Measurements from ENCODE around the gene UBR4.

UBR4 gene

DNA sequence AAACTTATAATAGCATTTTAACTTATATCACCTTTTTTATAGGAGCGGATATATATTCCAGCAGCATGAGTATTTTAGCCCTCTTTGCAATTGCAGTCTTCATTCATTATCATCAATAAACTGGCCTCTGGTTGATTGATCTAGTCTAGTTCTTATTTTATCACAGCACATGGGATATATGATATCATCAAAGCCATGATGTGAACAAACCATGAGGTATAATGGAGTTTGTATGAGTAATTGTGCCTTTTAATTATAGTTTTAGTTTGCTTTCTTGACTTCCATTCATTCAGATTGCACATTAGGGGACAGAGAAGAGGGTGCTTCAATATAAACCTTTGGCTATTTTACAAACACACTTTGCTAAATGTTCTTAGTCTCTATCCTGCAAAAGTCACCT lies 3.5 kb upstream of the UBR4 start:
- no peak for DNase-seq (ENCODE audit: insufficient read length)
- no peak for TF ChIP-seq TAF1 (IDR thresholded peaks at IDR 0.05; ENCODE audit: borderline replicate concordance, low read depth, low read length)
- TF ChIP-seq POLR2A (IDR thresholded peaks at IDR 0.05; ENCODE audit: low read depth, low read length): no peak
- TF ChIP-seq POLR2AphosphoS5 (IDR thresholded peaks at IDR 0.05; ENCODE audit: low read depth, low read length): no peak
- FAIRE-seq: no peak

DNA sequence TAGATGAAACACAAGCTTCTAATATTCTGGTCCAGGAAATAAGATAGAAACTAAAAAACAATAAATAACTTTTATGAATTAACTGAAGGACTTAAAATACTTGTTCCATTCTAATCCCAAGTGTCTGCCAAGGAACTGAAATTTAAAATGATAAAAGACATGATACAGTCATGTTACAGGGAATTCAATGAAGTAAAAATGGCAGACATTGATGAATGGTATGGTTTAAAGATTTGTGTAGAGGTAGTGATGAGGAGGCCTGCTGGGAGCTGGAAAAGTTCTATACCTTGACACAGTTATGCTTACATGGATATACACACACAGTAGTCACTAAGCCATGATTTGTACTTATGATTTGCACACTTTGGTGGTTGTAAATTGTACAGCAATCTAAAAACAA lies 2.1 kb upstream of the UBR4 start:
- no peak for DNase-seq (ENCODE audit: insufficient read length)
- TF ChIP-seq POLR2AphosphoS5 (IDR thresholded peaks at IDR 0.05; ENCODE audit: low read depth, low read length): no peak
- no peak for TF ChIP-seq POLR2A (IDR thresholded peaks at IDR 0.05; ENCODE audit: low read depth, low read length)
- no peak for TF ChIP-seq TAF1 (IDR thresholded peaks at IDR 0.05; ENCODE audit: borderline replicate concordance, low read depth, low read length)
- FAIRE-seq: no peak

DNA sequence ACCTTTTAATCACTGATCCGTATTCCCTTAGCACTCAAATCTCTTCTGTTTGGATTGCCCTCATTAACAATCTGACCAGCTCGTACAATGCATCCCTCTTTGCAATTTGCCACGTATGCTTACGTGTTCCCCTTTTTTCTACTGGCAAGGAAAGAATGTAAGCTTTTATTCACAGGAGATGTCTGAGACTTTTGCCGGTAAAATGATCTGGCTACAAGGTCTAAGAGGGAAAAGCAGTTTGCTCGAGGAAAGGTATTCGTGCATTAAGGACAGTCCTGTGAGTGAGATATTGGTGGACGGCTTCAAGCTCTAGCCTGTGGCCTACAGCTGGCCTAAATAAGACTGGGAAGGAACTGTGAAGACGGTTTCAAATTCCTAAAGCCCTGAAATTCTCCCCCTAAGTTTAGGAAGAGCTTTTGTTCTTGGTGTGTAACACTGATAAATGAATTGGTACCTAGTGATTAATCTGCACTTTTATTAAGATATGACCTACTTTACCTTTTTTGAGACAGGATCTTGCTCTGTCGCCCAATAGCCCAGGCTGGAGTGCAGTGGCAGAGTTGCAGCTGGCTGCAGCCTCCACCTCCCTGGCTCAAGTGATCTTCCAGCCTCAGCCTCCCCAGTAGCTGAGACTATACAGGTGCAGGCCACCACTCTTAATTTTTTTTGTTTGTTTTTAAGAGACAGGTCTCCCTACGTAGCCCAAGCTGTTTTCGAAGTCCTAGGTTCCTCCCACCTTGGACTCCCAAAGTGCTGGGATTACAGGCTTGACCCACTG lies 895 bp upstream of the UBR4 start:
- FAIRE-seq: peak; percentile 58
- TF ChIP-seq POLR2AphosphoS5 (IDR thresholded peaks at IDR 0.05; ENCODE audit: low read depth, low read length): no peak
- no peak for TF ChIP-seq TAF1 (IDR thresholded peaks at IDR 0.05; ENCODE audit: borderline replicate concordance, low read depth, low read length)
- TF ChIP-seq POLR2A (IDR thresholded peaks at IDR 0.05; ENCODE audit: low read depth, low read length): no peak
- DNase-seq (ENCODE audit: insufficient read length): no peak

DNA sequence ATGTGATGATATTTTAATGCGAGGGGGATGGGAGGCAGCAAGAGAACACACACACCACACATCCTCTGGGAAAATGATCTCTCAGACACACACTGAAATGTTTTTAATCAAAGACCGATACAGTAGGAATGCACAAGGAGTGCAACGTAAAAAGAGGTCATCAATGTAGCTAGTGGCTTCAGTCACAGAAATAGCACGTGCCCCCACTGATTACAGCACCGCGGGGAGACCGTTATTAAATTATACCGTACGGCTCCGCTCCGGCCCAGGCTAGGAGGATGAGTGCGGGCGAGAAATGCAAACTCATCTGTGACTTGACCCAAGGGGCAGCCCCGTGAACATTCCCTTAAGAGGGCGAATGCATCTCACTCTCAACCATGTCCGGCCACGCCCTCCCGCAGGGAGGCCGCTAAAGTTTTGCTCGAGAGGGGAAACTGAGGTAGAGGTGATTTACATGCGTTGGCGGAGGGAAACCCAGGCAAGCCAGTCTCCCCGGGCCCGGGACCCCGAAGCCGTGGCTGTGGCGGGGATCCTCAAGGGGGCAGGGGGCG lies 552 bp downstream of the UBR4 start:
- TF ChIP-seq TAF1 (IDR thresholded peaks at IDR 0.05; ENCODE audit: borderline replicate concordance, low read depth, low read length) (no peak; the same call in 1 of the 2 replicates), POLR2A (IDR thresholded peaks at IDR 0.05; ENCODE audit: low read depth, low read length) (no peak), POLR2AphosphoS5 (IDR thresholded peaks at IDR 0.05; ENCODE audit: low read depth, low read length) (no peak)
- FAIRE-seq: peak; percentile 91
- peak; percentile 33 for DNase-seq (ENCODE audit: insufficient read length)

DNA sequence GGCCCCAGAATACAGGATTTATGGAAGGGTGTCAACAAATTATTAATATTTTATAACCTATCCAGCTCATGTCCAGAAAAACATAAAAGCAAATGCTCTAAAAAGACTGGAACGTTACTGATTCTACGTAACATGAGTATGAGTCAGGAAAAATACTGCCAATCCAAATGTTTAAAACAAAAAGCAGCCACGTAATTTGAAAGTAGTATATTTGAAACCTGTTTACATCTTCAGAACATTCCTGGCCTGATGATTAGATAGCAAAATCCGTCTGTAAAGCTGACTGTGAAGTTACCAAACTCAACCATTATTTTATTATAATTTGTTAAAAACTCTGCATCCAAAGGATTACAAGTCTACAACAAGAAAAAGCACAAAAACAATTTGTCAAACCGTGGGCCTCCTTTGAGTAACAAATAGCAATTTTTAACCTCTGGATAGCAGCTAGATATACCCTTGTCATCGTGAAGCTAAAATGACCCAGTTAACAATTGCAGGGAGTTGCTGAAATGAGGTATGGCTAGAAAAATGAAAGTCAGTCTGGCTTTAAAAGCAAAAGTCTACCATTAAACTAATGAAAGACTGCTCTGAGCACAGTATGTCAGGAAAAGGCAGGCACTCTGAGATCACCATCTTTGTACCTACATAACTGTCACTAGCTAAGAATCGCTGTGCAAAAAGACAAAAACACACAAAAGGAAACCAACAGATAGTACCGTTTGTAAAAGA lies 1.2 kb downstream of the UBR4 start:
- DNase-seq (ENCODE audit: insufficient read length): no peak
- no peak for FAIRE-seq
- no peak; the same call in 1 of the 2 replicates for TF ChIP-seq POLR2A (IDR thresholded peaks at IDR 0.05; ENCODE audit: low read depth, low read length)
- TF ChIP-seq POLR2AphosphoS5 (IDR thresholded peaks at IDR 0.05; ENCODE audit: low read depth, low read length): no peak
- TF ChIP-seq TAF1 (IDR thresholded peaks at IDR 0.05; ENCODE audit: borderline replicate concordance, low read depth, low read length): no peak

DNA sequence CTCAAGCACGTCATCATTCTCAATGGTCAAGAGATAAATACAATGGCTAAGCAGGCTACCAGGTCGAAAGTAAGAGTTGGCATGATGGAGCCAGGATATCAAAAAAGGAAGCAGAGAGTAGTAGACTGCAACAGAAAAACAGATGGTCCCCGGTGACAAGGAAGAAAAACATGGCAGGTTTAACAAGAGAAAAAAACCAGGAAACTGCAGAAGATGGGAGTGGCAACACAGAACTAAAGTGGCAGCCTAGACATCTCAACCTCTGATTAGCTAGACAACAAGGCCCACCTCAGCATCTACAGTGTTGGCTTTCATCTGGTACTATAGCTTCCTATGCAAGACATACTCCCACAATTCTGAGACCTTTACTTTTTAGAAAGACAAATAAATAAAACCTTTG lies 3.1 kb downstream of the UBR4 start:
- FAIRE-seq: no peak
- no peak for DNase-seq (ENCODE audit: insufficient read length)
- TF ChIP-seq POLR2AphosphoS5 (IDR thresholded peaks at IDR 0.05; ENCODE audit: low read depth, low read length) (no peak), POLR2A (IDR thresholded peaks at IDR 0.05; ENCODE audit: low read depth, low read length) (no peak), TAF1 (IDR thresholded peaks at IDR 0.05; ENCODE audit: borderline replicate concordance, low read depth, low read length) (no peak)

DNA sequence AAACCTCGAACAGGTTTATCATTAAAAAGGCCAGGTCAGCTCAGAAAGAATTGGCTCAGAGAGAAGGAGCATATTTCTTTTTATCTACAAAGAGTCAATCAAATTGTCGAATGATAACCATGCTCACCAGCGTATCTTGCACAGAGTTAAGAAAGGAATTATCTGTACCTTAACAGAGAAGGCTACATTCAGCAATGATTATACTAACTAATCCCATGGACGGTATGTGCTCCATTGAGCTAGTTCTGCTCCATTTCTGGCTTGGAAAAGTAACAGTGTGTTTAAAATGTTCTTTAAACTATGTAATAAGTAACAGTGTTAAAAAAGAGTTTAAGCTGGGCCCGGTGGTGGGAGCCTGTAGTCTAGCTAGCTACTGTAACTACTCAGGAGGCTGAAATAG lies 4.2 kb downstream of the UBR4 start:
- FAIRE-seq (no peak), DNase-seq (ENCODE audit: insufficient read length) (no peak)
- TF ChIP-seq TAF1 (IDR thresholded peaks at IDR 0.05; ENCODE audit: borderline replicate concordance, low read depth, low read length): no peak
- no peak for TF ChIP-seq POLR2A (IDR thresholded peaks at IDR 0.05; ENCODE audit: low read depth, low read length)
- TF ChIP-seq POLR2AphosphoS5 (IDR thresholded peaks at IDR 0.05; ENCODE audit: low read depth, low read length): no peak

DNA sequence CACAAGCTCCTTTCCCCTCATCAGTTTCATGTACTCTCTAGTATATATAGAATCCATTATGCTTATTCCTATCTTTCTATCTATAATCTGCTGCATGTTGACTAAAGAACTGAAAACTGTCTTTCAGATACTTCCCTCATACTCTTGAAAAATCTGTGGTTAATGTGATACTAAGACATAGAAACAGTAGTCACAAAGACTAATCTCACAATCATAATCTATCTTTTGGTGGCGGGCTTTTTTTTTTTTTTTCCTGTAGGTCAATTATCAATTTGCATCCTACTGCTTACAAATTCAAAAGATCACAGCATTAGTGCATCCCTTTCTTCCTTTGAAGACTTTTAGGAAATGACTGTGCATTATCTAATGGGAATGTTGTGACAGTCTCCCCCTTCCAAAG lies 4.7 kb downstream of the UBR4 start:
- TF ChIP-seq TAF1 (IDR thresholded peaks at IDR 0.05; ENCODE audit: borderline replicate concordance, low read depth, low read length): no peak
- TF ChIP-seq POLR2A (IDR thresholded peaks at IDR 0.05; ENCODE audit: low read depth, low read length): no peak
- TF ChIP-seq POLR2AphosphoS5 (IDR thresholded peaks at IDR 0.05; ENCODE audit: low read depth, low read length): no peak
- FAIRE-seq (no peak), DNase-seq (ENCODE audit: insufficient read length) (no peak)

DNA sequence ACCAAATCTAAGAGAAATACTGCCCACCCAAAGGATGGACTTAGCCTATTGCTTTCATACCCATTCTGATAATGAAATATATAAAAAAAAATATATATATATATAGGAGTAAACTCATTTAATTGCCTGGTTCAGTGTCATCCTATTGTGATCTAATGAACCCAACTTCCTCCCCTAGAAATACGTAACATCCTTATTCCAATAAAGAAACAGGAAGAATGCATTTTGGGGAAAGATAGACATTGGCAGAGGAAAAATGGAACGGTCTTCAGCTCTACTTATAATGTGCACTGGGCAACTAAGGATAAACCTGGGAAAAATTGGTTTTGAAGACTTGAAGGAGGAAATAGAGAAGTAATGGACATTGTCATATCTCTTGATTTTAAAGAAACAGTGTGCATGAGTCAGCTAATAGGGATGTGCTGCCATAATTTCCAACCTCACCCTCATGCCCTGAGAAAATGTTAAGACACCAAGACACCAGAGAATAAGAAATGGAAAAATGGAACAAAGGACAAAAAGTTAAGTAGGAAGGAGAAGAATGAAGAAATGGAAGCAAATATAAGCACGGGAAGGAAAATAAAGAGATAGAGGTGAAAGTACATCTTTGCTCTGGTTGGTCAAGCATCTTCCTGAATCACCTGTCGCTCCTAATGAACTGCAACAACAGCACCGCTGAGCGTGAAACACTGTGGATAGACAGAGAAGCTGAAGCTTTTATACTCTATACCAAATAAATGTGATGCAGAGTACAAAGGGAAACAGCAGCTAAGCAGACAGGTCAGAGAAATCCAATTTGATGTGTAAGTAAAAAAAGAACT lies 5.4 kb downstream of the UBR4 start:
- TF ChIP-seq POLR2AphosphoS5 (IDR thresholded peaks at IDR 0.05; ENCODE audit: low read depth, low read length) (no peak), TAF1 (IDR thresholded peaks at IDR 0.05; ENCODE audit: borderline replicate concordance, low read depth, low read length) (no peak), POLR2A (IDR thresholded peaks at IDR 0.05; ENCODE audit: low read depth, low read length) (no peak)
- no peak for FAIRE-seq
- DNase-seq (ENCODE audit: insufficient read length): no peak

DNA sequence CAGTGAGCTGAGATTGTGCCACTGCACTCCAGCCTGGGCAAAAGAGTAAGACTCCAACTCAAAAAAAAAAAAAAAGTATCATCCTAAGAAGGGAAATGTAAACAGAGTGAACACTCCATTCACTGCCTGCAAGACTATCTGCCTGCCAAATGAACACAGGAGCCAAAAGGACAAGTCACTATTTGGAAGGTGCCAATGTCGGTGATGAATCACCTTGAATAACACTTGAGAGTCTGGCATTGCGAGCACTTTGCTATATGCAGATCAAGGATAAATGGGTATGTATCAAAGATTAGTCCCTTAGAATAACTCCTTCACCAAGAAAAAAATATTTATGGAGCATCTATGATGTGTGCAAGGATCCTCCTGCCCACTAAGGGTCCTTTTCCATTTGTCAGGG lies 6.6 kb downstream of the UBR4 start:
- no peak for FAIRE-seq
- TF ChIP-seq TAF1 (IDR thresholded peaks at IDR 0.05; ENCODE audit: borderline replicate concordance, low read depth, low read length): no peak
- TF ChIP-seq POLR2A (IDR thresholded peaks at IDR 0.05; ENCODE audit: low read depth, low read length): no peak
- TF ChIP-seq POLR2AphosphoS5 (IDR thresholded peaks at IDR 0.05; ENCODE audit: low read depth, low read length): no peak
- DNase-seq (ENCODE audit: insufficient read length): no peak

DNA sequence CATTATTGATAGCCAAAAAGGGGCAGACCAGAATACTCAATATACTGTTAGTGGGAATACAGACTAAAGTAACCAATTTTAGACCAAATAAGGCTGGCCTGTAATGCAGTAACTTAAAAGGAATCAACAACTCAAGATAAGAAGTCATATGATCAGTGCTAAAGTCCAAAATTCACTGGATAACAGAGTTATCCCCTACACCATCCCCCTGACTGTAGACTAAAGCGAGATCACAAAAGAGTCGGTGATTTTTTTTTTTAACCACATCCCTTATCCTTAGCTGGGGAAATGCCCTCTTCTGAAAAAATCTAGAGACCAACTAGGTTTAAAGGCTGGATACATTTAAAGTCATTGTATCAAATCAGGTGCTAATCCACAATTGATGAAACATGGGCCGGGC lies 7.7 kb downstream of the UBR4 start:
- no peak for DNase-seq (ENCODE audit: insufficient read length)
- TF ChIP-seq POLR2AphosphoS5 (IDR thresholded peaks at IDR 0.05; ENCODE audit: low read depth, low read length): no peak
- TF ChIP-seq TAF1 (IDR thresholded peaks at IDR 0.05; ENCODE audit: borderline replicate concordance, low read depth, low read length): no peak
- TF ChIP-seq POLR2A (IDR thresholded peaks at IDR 0.05; ENCODE audit: low read depth, low read length): no peak
- no peak for FAIRE-seq
